Activated T-cell treated with anti-CD3 and anti-CD28 coated beads, Interleukin-2, amount 50 U/mL, for 4 hours (primary cell): ENCODE results near the gene COMMD4. TPM values are rescaled to one million over a fixed set of nuclear protein-coding genes. Genes with fewer than 3 reads are reported as not detected.
A peak's percentile ranks its signal among the peaks of the same experiment; 100 is the strongest.

ENCODE experiments used
- ATAC-seq, 2 donors: fragments of 200-7000 bp; cut with Tn5 transposase; one replicate each; pipeline ENCODE4 v1.10.0; 2021
- DNase-seq: peaks from one replicate; pipeline ENCODE4 v3.0.0-alpha.2; 2020
- H3K27me3 Mint-ChIP-seq: one replicate; pipeline ENCODE4 v1.8.0; 2021; ENCODE audit warnings: low read depth, mixed read lengths
- H3K36me3 Mint-ChIP-seq: one replicate; pipeline ENCODE4 v1.8.0; 2022; ENCODE audit warnings: mixed read lengths; ENCODE audit not compliant: insufficient read depth
- H3K4me1 Mint-ChIP-seq: one replicate; pipeline ENCODE4 v1.8.0; 2021; ENCODE audit warnings: low read depth, mixed read lengths
- H3K4me3 Mint-ChIP-seq: one replicate; pipeline ENCODE4 v1.8.0; 2021; ENCODE audit warnings: mild to moderate bottlenecking, moderate library complexity, mixed read lengths
- H3K9me3 Mint-ChIP-seq: one replicate; pipeline ENCODE4 v1.8.0; 2021; ENCODE audit warnings: mixed read lengths
- total RNA-seq, 3 donors: library from RNA; stranded (reverse); gene quantifications; one replicate each; pipeline ENCODE4 v1.2.1, GENCODE V29; 2021

COMMD4 gene
- total RNA-seq, 3 donors from 2014 or later = 78.3 to 84.4 (median 79.9) TPM

GRCh38 chr15:75357976-75358673 is 22.3 kb downstream of the COMMD4 start:
- H3K4me3 Mint-ChIP-seq = no peak overlapping the region
- H3K36me3 Mint-ChIP-seq = peaks cover 16% of the 10 kb centered on the region
- DNase-seq (no peak), ATAC-seq (no peak)
- no peaks in the 10 kb centered on the region for H3K27me3 Mint-ChIP-seq
- no peaks in the 10 kb centered on the region for H3K4me1 Mint-ChIP-seq
- H3K9me3 Mint-ChIP-seq = no peaks in the 10 kb centered on the region

- no peaks in the 10 kb centered on the region for H3K9me3 Mint-ChIP-seq
- no peaks in the 10 kb centered on the region for H3K4me1 Mint-ChIP-seq
- no peaks in the 10 kb centered on the region for H3K27me3 Mint-ChIP-seq
- DNase-seq = no peak
- no peak overlapping the region for H3K4me3 Mint-ChIP-seq
- H3K36me3 Mint-ChIP-seq = peaks cover 16% of the 10 kb centered on the region
- no peak for ATAC-seq
Measured at GRCh38 chr15:75358771-75359536, 23.1 kb downstream of the COMMD4 start.

GRCh38 chr15:75359537-75360250 is 23.8 kb downstream of the COMMD4 start:
- ATAC-seq (no peak), DNase-seq (no peak)
- no peaks in the 10 kb centered on the region for H3K9me3 Mint-ChIP-seq
- no peaks in the 10 kb centered on the region for H3K27me3 Mint-ChIP-seq
- H3K4me1 Mint-ChIP-seq = no peaks in the 10 kb centered on the region
- peaks cover 21% of the 10 kb centered on the region for H3K36me3 Mint-ChIP-seq
- no peak overlapping the region for H3K4me3 Mint-ChIP-seq

- H3K27me3 Mint-ChIP-seq = no peaks in the 10 kb centered on the region
- ATAC-seq (peak in 1 of 2 donors; percentile 15), DNase-seq (no peak)
- no peaks in the 10 kb centered on the region for H3K9me3 Mint-ChIP-seq
- H3K36me3 Mint-ChIP-seq = peaks cover 23% of the 10 kb centered on the region
- no peak overlapping the region for H3K4me3 Mint-ChIP-seq
- H3K4me1 Mint-ChIP-seq = no peaks in the 10 kb centered on the region
Measured at GRCh38 chr15:75360391-75360790, 24.5 kb downstream of the COMMD4 start.

- no peaks in the 10 kb centered on the region for H3K27me3 Mint-ChIP-seq
Measured at GRCh38 chr15:75360856-75361255, 25.0 kb downstream of the COMMD4 start.

GRCh38 chr15:75361361-75361988 is 25.6 kb downstream of the COMMD4 start:
- Mint-ChIP-seq H3K36me3 (peaks cover 23% of the 10 kb centered on the region), H3K27me3 (no peaks in the 10 kb centered on the region), H3K4me1 (no peaks in the 10 kb centered on the region), H3K4me3 (no peak overlapping the region), H3K9me3 (no peaks in the 10 kb centered on the region)
- ATAC-seq (no peak), DNase-seq (no peak)

More at GRCh38 chr15:75360856-75361255, 25.0 kb downstream of the COMMD4 start:
- Mint-ChIP-seq H3K36me3 (peaks cover 23% of the 10 kb centered on the region), H3K4me3 (no peak overlapping the region), H3K4me1 (no peaks in the 10 kb centered on the region), H3K9me3 (no peaks in the 10 kb centered on the region)
- DNase-seq = no peak
- ATAC-seq = no peak

- no peak for ATAC-seq
- H3K9me3 Mint-ChIP-seq = no peaks in the 10 kb centered on the region
Measured at GRCh38 chr15:75361989-75362641, 26.3 kb downstream of the COMMD4 start.

GRCh38 chr15:75362642-75363249 is 26.9 kb downstream of the COMMD4 start:
- no peak for DNase-seq
- Mint-ChIP-seq H3K4me1 (peaks cover 10% of the 10 kb centered on the region), H3K27me3 (no peaks in the 10 kb centered on the region), H3K9me3 (no peaks in the 10 kb centered on the region), H3K4me3 (no peak overlapping the region), H3K36me3 (peaks cover 23% of the 10 kb centered on the region)
- no peak for ATAC-seq

More at GRCh38 chr15:75361989-75362641, 26.3 kb downstream of the COMMD4 start:
- Mint-ChIP-seq H3K4me1 (peaks cover 6% of the 10 kb centered on the region), H3K27me3 (no peaks in the 10 kb centered on the region), H3K36me3 (peaks cover 23% of the 10 kb centered on the region), H3K4me3 (no peak overlapping the region)
- DNase-seq = no peak

GRCh38 chr15:75363786-75364185 is 27.9 kb downstream of the COMMD4 start:
- peaks cover 19% of the 10 kb centered on the region for H3K36me3 Mint-ChIP-seq
- ATAC-seq (no peak), DNase-seq (no peak)
- peaks cover 13% of the 10 kb centered on the region for H3K4me1 Mint-ChIP-seq
- no peaks in the 10 kb centered on the region for H3K9me3 Mint-ChIP-seq
- no peaks in the 10 kb centered on the region for H3K27me3 Mint-ChIP-seq
- H3K4me3 Mint-ChIP-seq = no peak overlapping the region

- no peak for ATAC-seq
- H3K4me3 Mint-ChIP-seq = no peak overlapping the region
- DNase-seq = no peak
- H3K36me3 Mint-ChIP-seq = peaks cover 19% of the 10 kb centered on the region
- peaks cover 24% of the 10 kb centered on the region for H3K4me1 Mint-ChIP-seq
- no peaks in the 10 kb centered on the region for H3K27me3 Mint-ChIP-seq
- no peaks in the 10 kb centered on the region for H3K9me3 Mint-ChIP-seq
Measured at GRCh38 chr15:75364881-75365280, 29.0 kb downstream of the COMMD4 start.

GRCh38 chr15:75366163-75366562 is 30.3 kb downstream of the COMMD4 start:
- Mint-ChIP-seq H3K4me3 (no peak overlapping the region), H3K4me1 (peaks cover 25% of the 10 kb centered on the region), H3K27me3 (no peaks in the 10 kb centered on the region), H3K36me3 (peaks cover 19% of the 10 kb centered on the region), H3K9me3 (no peaks in the 10 kb centered on the region)
- DNase-seq = no peak
- ATAC-seq = no peak

GRCh38 chr15:75367006-75367405 is 31.1 kb downstream of the COMMD4 start:
- Mint-ChIP-seq H3K4me3 (peak overlapping the region; percentile 91), H3K36me3 (peaks cover 20% of the 10 kb centered on the region), H3K9me3 (no peaks in the 10 kb centered on the region), H3K4me1 (peaks cover 25% of the 10 kb centered on the region), H3K27me3 (no peaks in the 10 kb centered on the region)
- no peak for DNase-seq
- no peak for ATAC-seq

GRCh38 chr15:75367406-75367912 is 31.6 kb downstream of the COMMD4 start:
- H3K36me3 Mint-ChIP-seq = peaks cover 20% of the 10 kb centered on the region
- DNase-seq (no peak), ATAC-seq (no peak)
- H3K4me1 Mint-ChIP-seq = peaks cover 25% of the 10 kb centered on the region
- peak overlapping the region; percentile 91 for H3K4me3 Mint-ChIP-seq
- no peaks in the 10 kb centered on the region for H3K9me3 Mint-ChIP-seq
- H3K27me3 Mint-ChIP-seq = no peaks in the 10 kb centered on the region
